ENCODE measurements around the gene LRRC51.

DNA sequence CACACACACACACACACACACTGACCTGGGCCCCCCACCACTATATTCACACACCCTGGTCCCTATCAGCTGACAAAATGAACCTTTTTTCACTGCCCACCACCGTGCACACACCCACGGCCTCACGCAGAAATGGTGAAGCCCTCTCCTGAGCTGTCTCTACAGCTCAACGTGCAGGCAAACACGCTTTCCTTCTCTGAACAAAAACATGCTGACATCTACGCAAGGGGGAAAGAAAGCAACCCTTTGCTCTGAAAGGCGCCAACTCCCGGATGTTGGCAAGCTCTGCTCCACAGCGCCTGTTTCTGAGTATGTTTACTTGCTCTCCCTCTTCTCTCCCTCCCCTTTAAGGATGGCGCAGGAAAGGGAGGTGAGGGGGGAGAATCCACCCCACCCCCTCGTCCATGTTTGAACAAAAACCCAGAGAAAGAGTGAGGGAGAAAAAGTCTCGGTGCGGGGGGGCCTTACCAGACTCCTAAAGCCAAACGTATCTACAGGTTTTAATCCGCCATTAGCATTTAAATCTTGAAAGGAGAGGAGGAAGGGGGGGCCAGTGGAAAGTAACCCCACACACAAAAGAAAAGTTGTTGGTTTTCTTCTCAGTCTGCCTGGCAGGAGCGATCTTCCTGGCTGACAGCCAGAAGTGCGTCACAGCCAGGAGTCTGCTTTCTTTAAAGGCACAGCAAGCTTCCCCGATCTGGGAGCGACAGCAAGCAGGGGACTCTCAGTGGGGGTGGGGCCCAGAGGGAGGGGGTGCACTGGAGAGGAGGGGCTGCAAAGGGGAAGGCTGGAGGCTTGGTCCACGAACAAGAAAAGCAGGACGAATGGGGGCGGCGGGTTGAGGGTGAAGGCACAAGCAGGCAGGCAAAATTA lies 39.9 kb upstream of the LRRC51 start:
- TF ChIP-seq CTCF (IDR thresholded peaks at IDR 0.05; ENCODE audit: extremely low read depth in 1 of 2, insufficient read depth in 1 of 2, low read depth in 1 of 2, low read length in 2 of 2): no peak
- no peak for TF ChIP-seq JUN (IDR thresholded peaks at IDR 0.05; ENCODE audit: borderline replicate concordance, insufficient read depth, insufficient read length, low read depth)

All from endothelial cell of umbilical vein (primary cell).